H1 (cell line): ENCODE measurements around the gene UBE2D4. TPM values are rescaled to one million over a fixed set of nuclear protein-coding genes. Genes with fewer than 3 reads are reported as not detected.

Experiments used
- CTCF ChIA-PET: fragments of 300-600 bp; sonication (Branson Sonifier 250); formaldehyde crosslinking; loops from one replicate; lab custom pipeline; 2021; ENCODE audit not compliant: partially characterized antibody; lab: Charles Lee
- POLR2A ChIA-PET: fragments of 300-600 bp; sonication (Branson Sonifier 250); formaldehyde crosslinking; loops from one replicate; lab custom pipeline; 2021; ENCODE audit warnings: inconsistent platforms; ENCODE audit not compliant: partially characterized antibody; lab: Charles Lee
- DNase-seq, 2 experiments: peaks; one replicate each; pipeline versions ENCODE4 v3.0.0 to v3.0.0-alpha.2; 2010 to 2022; ENCODE audit warnings: low spot score in 2 of 2, low read depth in 1 of 2, mixed read lengths in 1 of 2
- FAIRE-seq: peaks from 2 replicates; lab custom pipeline; 2011; peaks lifted over from hg19 to GRCh38; lab: Jason Lieb, UNC
- H2AFZ ChIP-seq: 2 replicates; pipeline ENCODE4 v1.8.1; 2012; ENCODE audit warnings: low read length, inconsistent platforms
- H2AK5ac ChIP-seq: 2 replicates; pipeline ENCODE4 v1.6.1; 2013; ENCODE audit warnings: low read depth, low read length
- H2BK120ac ChIP-seq: replicated peaks from 2 replicates; pipeline ENCODE3; 2013; ENCODE audit warnings: low read depth, low read length, inconsistent platforms
- H2BK12ac ChIP-seq: 2 replicates; pipeline ENCODE4 v1.6.1; 2013; ENCODE audit warnings: low read depth, low read length
- H2BK15ac ChIP-seq: 2 replicates; pipeline ENCODE4 v1.6.1; 2013; ENCODE audit warnings: low read length
- H2BK20ac ChIP-seq: 2 replicates; pipeline ENCODE4 v1.6.1; 2013; ENCODE audit warnings: low read length
- H2BK5ac ChIP-seq: 2 replicates; pipeline ENCODE4 v1.6.1; 2013; ENCODE audit warnings: low read depth, low read length
- H3K14ac ChIP-seq: 2 replicates; pipeline ENCODE4 v1.6.1; 2013; ENCODE audit warnings: inconsistent platforms; ENCODE audit not compliant: insufficient read length
- H3K18ac ChIP-seq: 2 replicates; pipeline ENCODE4 v1.6.1; 2013; ENCODE audit warnings: low read length; ENCODE audit errors: extremely low read depth
- H3K23ac ChIP-seq: 2 replicates; pipeline ENCODE4 v1.6.1; 2013; ENCODE audit warnings: inconsistent platforms; ENCODE audit not compliant: insufficient read length
- H3K23me2 ChIP-seq: 2 replicates; pipeline ENCODE4 v1.6.1; 2013; ENCODE audit warnings: low read depth, low read length
- H3K27ac ChIP-seq: 2 replicates; pipeline ENCODE4 v1.6.1; 2011; ENCODE audit warnings: low read depth, low read length, inconsistent platforms
- H3K27me3 ChIP-seq, 4 experiments: replicated peaks in 1 of 4; 1 replicate in 1 of 4; 2 replicates in 3 of 4; pipeline versions ENCODE4 v1.6.1 to v1.8.1; 2011 to 2013; ENCODE audit warnings: low read length in 3 of 4, mild to moderate bottlenecking in 3 of 4, inconsistent platforms in 2 of 4, mixed read lengths in 2 of 4, moderate library complexity in 1 of 4; ENCODE audit not compliant: control insufficient read depth in 3 of 4, insufficient read depth in 3 of 4; ENCODE audit errors: extremely low read depth in 1 of 4
- H3K36me3 ChIP-seq, 4 experiments: 2 replicates each; pipeline versions ENCODE4 v1.6.1 to v1.8.1; 2011 to 2013; ENCODE audit warnings: mild to moderate bottlenecking in 4 of 4, low read length in 3 of 4, moderate library complexity in 2 of 4, control low read depth in 1 of 4, inconsistent platforms in 1 of 4; ENCODE audit not compliant: insufficient read depth in 4 of 4, control insufficient read depth in 2 of 4
- H3K4ac ChIP-seq: replicated peaks from 2 replicates; pipeline ENCODE3; 2013; ENCODE audit warnings: low read length, low read depth, mixed read lengths, inconsistent platforms; ENCODE audit not compliant: insufficient read length
- H3K4me1 ChIP-seq, 4 experiments: replicated peaks in 1 of 4; 1 replicate in 1 of 4; 2 replicates in 3 of 4; pipeline versions ENCODE4 v1.6.1 to v1.8.1; 2011 to 2013; ENCODE audit warnings: low read length in 3 of 4, inconsistent platforms in 2 of 4, mixed read lengths in 1 of 4; ENCODE audit not compliant: insufficient read depth in 4 of 4, control insufficient read depth in 3 of 4
- H3K4me2 ChIP-seq, 2 experiments: 2 replicates each; pipeline versions ENCODE4 v1.6.1 to v1.8.1; 2011 to 2013; ENCODE audit warnings: low read depth in 2 of 2, low read length in 2 of 2, control low read depth in 1 of 2, inconsistent platforms in 1 of 2, mild to moderate bottlenecking in 1 of 2; ENCODE audit not compliant: insufficient read depth in 1 of 2
- H3K4me3 ChIP-seq, 4 experiments: fragments of 200-600, 300-600 bp in 1 of 4; sonication (generic), shearing (Covaris generic), sonication (Bioruptor Twin) in 1 of 4; 2 replicates each; pipeline versions ENCODE4 v1.5.1 to v1.8.1; 2011 to 2016; ENCODE audit warnings: low read length in 4 of 4, low read depth in 3 of 4, control low read depth in 2 of 4, inconsistent platforms in 2 of 4, mild to moderate bottlenecking in 2 of 4, mixed read lengths in 1 of 4, moderate library complexity in 1 of 4; ENCODE audit not compliant: insufficient read depth in 2 of 4; ENCODE audit errors: extremely low read depth in 1 of 4
- H3K56ac ChIP-seq: replicated peaks from 2 replicates; pipeline ENCODE3; 2013; ENCODE audit warnings: low read depth, mild to moderate bottlenecking, mixed read lengths, low read length, inconsistent platforms; ENCODE audit not compliant: insufficient read length
- H3K79me1 ChIP-seq: 2 replicates; pipeline ENCODE4 v1.6.1; 2013; ENCODE audit warnings: low read depth, low read length, control low read depth
- H3K79me2 ChIP-seq, 2 experiments: 2 replicates each; pipeline versions ENCODE4 v1.6.1 to v1.8.1; 2012 to 2013; ENCODE audit warnings: low read length in 2 of 2, mild to moderate bottlenecking in 2 of 2, inconsistent platforms in 1 of 2; ENCODE audit not compliant: insufficient read depth in 2 of 2, control insufficient read depth in 1 of 2
- H3K9ac ChIP-seq, 4 experiments: replicated peaks in 1 of 4; 1 replicate in 1 of 4; 2 replicates in 3 of 4; pipeline versions ENCODE4 v1.6.1 to v1.8.1; 2011 to 2013; ENCODE audit warnings: low read depth in 3 of 4, low read length in 3 of 4, control low read depth in 2 of 4, mild to moderate bottlenecking in 2 of 4, moderate library complexity in 2 of 4, inconsistent platforms in 1 of 4; ENCODE audit errors: extremely low read depth in 1 of 4
- H3K9me3 ChIP-seq, 2 experiments: 2 replicates each; pipeline versions ENCODE4 v1.6.1 to v1.8.1; 2012 to 2013; ENCODE audit warnings: mild to moderate bottlenecking in 2 of 2, moderate library complexity in 2 of 2, control low read depth in 1 of 2, inconsistent platforms in 1 of 2, low read depth in 1 of 2, low read length in 1 of 2, mixed read lengths in 1 of 2; ENCODE audit not compliant: insufficient read depth in 2 of 2
- H4K20me1 ChIP-seq, 2 experiments: replicated peaks in 1 of 2; 2 replicates each; pipeline versions ENCODE3 to v1.8.1; 2011 to 2013; ENCODE audit warnings: inconsistent platforms in 2 of 2, low read length in 2 of 2, mild to moderate bottlenecking in 1 of 2; ENCODE audit not compliant: insufficient read depth in 2 of 2, control insufficient read depth in 1 of 2
- H4K5ac ChIP-seq: 2 replicates; pipeline ENCODE4 v1.6.1; 2013; ENCODE audit warnings: low read length, low read depth, mixed read lengths, inconsistent platforms; ENCODE audit not compliant: insufficient read length
- H4K8ac ChIP-seq: 2 replicates; pipeline ENCODE4 v1.8.0; 2013; ENCODE audit warnings: mild to moderate bottlenecking, moderate library complexity, low read length, inconsistent platforms; ENCODE audit not compliant: insufficient read depth; ENCODE audit errors: extremely low read depth
- H4K91ac ChIP-seq: replicated peaks from 2 replicates; pipeline ENCODE3; 2013; ENCODE audit warnings: low read length, mixed read lengths, inconsistent platforms; ENCODE audit not compliant: insufficient read length
- SRF ChIP-seq: IDR thresholded peaks from 2 replicates; pipeline ENCODE4 v1.6.1; 2011; ENCODE audit warnings: mild to moderate bottlenecking, low read depth, low read length, moderate library complexity
- WGBS, 2 experiments: shearing (Covaris generic) in 1 of 2; methylation state at CpG; one replicate each; pipeline versions ENCODE4 v1.1.6 to v1.1.7; 2013 to 2015; ENCODE audit warnings: low lambda C conversion rate in 2 of 2, mixed read lengths in 2 of 2, inconsistent platforms in 1 of 2, low coverage in 1 of 2, missing lambda C conversion rate in 1 of 2; ENCODE audit not compliant: insufficient replicate concordance in 2 of 2, insufficient coverage in 1 of 2, insufficient read length in 1 of 2; ENCODE audit errors: extremely low coverage in 1 of 2, missing lambda C conversion rate in 1 of 2; 5-methylcytosine and 5-hydroxymethylcytosine counted together
- polyA plus RNA-seq, 7 experiments: library from polyadenylated mRNA; depleted of rRNA in 3 of 7; stranded (reverse) in 5 of 7; unstranded in 2 of 7; fragments of >200 nt in 5 of 7; fragments of 200-250 nt in 2 of 7; gene quantifications; 1 replicate in 5 of 7; 2 replicates in 1 of 7; 4 replicates in 1 of 7; pipeline versions ENCODE4 v1.2.1 to v1.2.3, GENCODE V29; 2011 to 2013; ENCODE audit warnings: missing spikeins in 2 of 7, mixed read lengths in 2 of 7
- total RNA-seq: library from RNA; stranded (reverse); fragmentation: NEBNext Ultra II Directional; extraction: Animal tissue kit (Norgen Biotek cat#: 25700); gene quantifications from 2 replicates; pipeline ENCODE4 v1.2.1, GENCODE V29; 2021

UBE2D4 gene
- total and polyA plus RNA-seq, 2 of the 8 experiments (the other 6 are each of a cell fraction or from before 2014, with no cell fraction given) = 3.4 to 9.4 TPM

DNA sequence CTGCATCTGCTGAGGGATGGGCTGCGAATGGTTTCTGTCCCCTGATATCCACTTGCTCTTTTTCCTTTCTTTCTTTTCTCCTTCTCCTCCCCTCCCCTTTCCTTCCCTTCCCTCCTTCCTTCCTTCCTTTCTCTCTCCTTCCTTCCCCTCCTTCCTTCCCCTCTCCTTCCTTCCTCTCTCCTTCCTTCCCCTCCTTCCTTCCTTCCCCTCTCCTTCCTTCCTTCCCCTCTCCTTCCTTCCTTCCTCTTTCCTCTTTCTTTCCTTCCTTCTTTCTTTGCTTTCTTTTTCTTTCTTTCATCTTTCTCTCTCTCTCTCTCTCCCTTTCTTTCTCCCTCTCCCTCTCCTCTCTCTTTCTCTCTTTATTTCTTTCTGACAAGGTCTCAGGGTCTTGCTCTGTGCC, 51.3 kb downstream of the UBE2D4 start:
- Histone ChIP-seq H2AFZ (no peak overlapping the region), H2BK120ac (no peak overlapping the region), H3K23me2 (no peaks in the 10 kb centered on the region), H2AK5ac (no peak overlapping the region), H3K18ac (no peak overlapping the region), H3K14ac (no peak overlapping the region), H3K56ac (no peak overlapping the region), H3K4me1 (no peaks in the 10 kb centered on the region; a peak in 1 of 7 replicates), H2BK15ac (no peak overlapping the region), H3K79me1 (no peaks in the 10 kb centered on the region), H3K79me2 (no peaks in the 10 kb centered on the region), H3K9me3 (no peaks in the 10 kb centered on the region), H3K23ac (no peak overlapping the region), H3K27me3 (no peaks in the 10 kb centered on the region), H3K27ac (no peak overlapping the region), H2BK5ac (no peak overlapping the region), H3K9ac (no peak overlapping the region), H4K5ac (no peak overlapping the region), H4K8ac (no peak overlapping the region), H2BK12ac (no peak overlapping the region), H2BK20ac (no peak overlapping the region), H4K91ac (no peak overlapping the region), H3K4ac (no peak overlapping the region), H3K4me2 (no peak overlapping the region), H4K20me1 (no peaks in the 10 kb centered on the region), H3K4me3 (no peak overlapping the region), H3K36me3 (no peaks in the 10 kb centered on the region)
- DNase-seq (no peak), FAIRE-seq (no peak)
- 67% methylated on average over 1 of the region's 1 CpG; no CpG with 5 or more reads in 1 of the 2 experiments for WGBS, 2 experiments
- POLR2A ChIA-PET = no interaction called here
- CTCF ChIA-PET = no interaction called here
- no peak for TF ChIP-seq SRF
